ENCODE measurements around the gene ING1. TPM values are rescaled to one million over a fixed set of nuclear protein-coding genes. Genes with fewer than 3 reads are reported as not detected.
A peak's percentile ranks its signal among the peaks of the same experiment; 100 is the strongest.
"Not testable (repeated sequence)": the region's sequence is repeated elsewhere in the genome, so short reads cannot be mapped to it uniquely, and the experiment has no call there.

ING1 gene
- total RNA-seq (10 to 100 TPM; 13.5 to 14.8 TPM), polyA plus RNA-seq (ENCODE audit: insufficient read length in 2 of 2) (10 to 100 TPM; 20.9 to 24.4 TPM)
- long read RNA-seq, donor 1, full-length matches to known transcripts: 11 of 11 reads
- long read RNA-seq, donor 1, partial matches to known transcripts: 0 of 11 reads
- long read RNA-seq, donor 1, other reads (novel, unspliced or antisense): 0 of 11 reads
- long read RNA-seq, donor 2, full-length matches to known transcripts: 1 of 1 reads
- long read RNA-seq, donor 2, partial matches to known transcripts: 0 of 1 reads
- long read RNA-seq, donor 2, other reads (novel, unspliced or antisense): 0 of 1 reads
- long read RNA-seq, donor 3, full-length matches to known transcripts: 6 of 6 reads
- long read RNA-seq, donor 3, partial matches to known transcripts: 0 of 6 reads
- long read RNA-seq, donor 3, other reads (novel, unspliced or antisense): 0 of 6 reads
- long read RNA-seq, donor 4, full-length matches to known transcripts: 19 of 19 reads
- long read RNA-seq, donor 4, partial matches to known transcripts: 0 of 19 reads
- long read RNA-seq, donor 4, other reads (novel, unspliced or antisense): 0 of 19 reads

GRCh38 chr13:110713642-110713952 is at the start of gene ING1:
TSS of gene ING1 (plus strand) at chr13:110713700. CDS start at chr13:110714150, 450 bp downstream.
- Histone ChIP-seq H3K27ac (ENCODE audit: low read depth, low read length) (peak within 1 kb of the TSS; percentile 100), H3K9me3 (ENCODE audit: control insufficient read depth, insufficient read depth, low read length) (no peaks in the 10 kb centered on the region), H3K4me1 (ENCODE audit: control insufficient read depth, insufficient read depth, low read length) (peaks cover 21% of the 10 kb centered on the region), H3K4me3 (ENCODE audit: low read depth, low read length) (peak within 1 kb of the TSS; percentile 100), H3K36me3 (ENCODE audit: control insufficient read depth, insufficient read depth, low read length) (no peaks in the 10 kb centered on the region), H3K27me3 (ENCODE audit: control insufficient read depth, insufficient read depth, low read length) (no peaks in the 10 kb centered on the region)
- 0% methylated on average over 45 of the region's 45 CpGs for WGBS (ENCODE audit: insufficient coverage)
- DNase-seq (ENCODE audit: low read depth in 4 of 6, low spot score in 6 of 6): no peak

GRCh38 chr13:110664041-110664440 is 49.5 kb upstream of the ING1 start:
- no peaks in the 10 kb centered on the region for H3K27me3 ChIP-seq (ENCODE audit: control insufficient read depth, insufficient read depth, low read length)
- H3K27ac ChIP-seq (ENCODE audit: low read depth, low read length): no peak overlapping the region
- peaks cover 7% of the 10 kb centered on the region for H3K9me3 ChIP-seq (ENCODE audit: control insufficient read depth, insufficient read depth, low read length)
- H3K4me3 ChIP-seq (ENCODE audit: low read depth, low read length): no peak overlapping the region
- 88% methylated on average over 7 of the region's 7 CpGs for WGBS (ENCODE audit: insufficient coverage)
- no peak for DNase-seq (ENCODE audit: low read depth in 4 of 6, low spot score in 6 of 6)
- no peaks in the 10 kb centered on the region for H3K4me1 ChIP-seq (ENCODE audit: control insufficient read depth, insufficient read depth, low read length)
- peaks cover 45% of the 10 kb centered on the region for H3K36me3 ChIP-seq (ENCODE audit: control insufficient read depth, insufficient read depth, low read length)

GRCh38 chr13:110664673-110665072 is 48.8 kb upstream of the ING1 start:
- Histone ChIP-seq H3K4me1 (ENCODE audit: control insufficient read depth, insufficient read depth, low read length) (no peaks in the 10 kb centered on the region), H3K27ac (ENCODE audit: low read depth, low read length) (no peak overlapping the region), H3K27me3 (ENCODE audit: control insufficient read depth, insufficient read depth, low read length) (no peaks in the 10 kb centered on the region), H3K4me3 (ENCODE audit: low read depth, low read length) (no peak overlapping the region), H3K36me3 (ENCODE audit: control insufficient read depth, insufficient read depth, low read length) (peaks cover 47% of the 10 kb centered on the region), H3K9me3 (ENCODE audit: control insufficient read depth, insufficient read depth, low read length) (peaks cover 7% of the 10 kb centered on the region)
- WGBS (ENCODE audit: insufficient coverage): 86% methylated on average over 9 of the region's 11 CpGs
- DNase-seq (ENCODE audit: low read depth in 4 of 6, low spot score in 6 of 6): no peak

- Histone ChIP-seq H3K4me1 (ENCODE audit: control insufficient read depth, insufficient read depth, low read length) (no peaks in the 10 kb centered on the region), H3K9me3 (ENCODE audit: control insufficient read depth, insufficient read depth, low read length) (peaks cover 2% of the 10 kb centered on the region), H3K27me3 (ENCODE audit: control insufficient read depth, insufficient read depth, low read length) (no peaks in the 10 kb centered on the region), H3K27ac (ENCODE audit: low read depth, low read length) (no peak overlapping the region), H3K4me3 (ENCODE audit: low read depth, low read length) (no peak overlapping the region), H3K36me3 (ENCODE audit: control insufficient read depth, insufficient read depth, low read length) (peaks cover 49% of the 10 kb centered on the region)
- no peak for DNase-seq (ENCODE audit: low read depth in 4 of 6, low spot score in 6 of 6)
- 94% methylated on average over 21 of the region's 23 CpGs for WGBS (ENCODE audit: insufficient coverage)
Observed at GRCh38 chr13:110665491-110666254, 47.8 kb upstream of the ING1 start.

GRCh38 chr13:110666255-110666533 is 47.3 kb upstream of the ING1 start:
- Histone ChIP-seq H3K27ac (ENCODE audit: low read depth, low read length) (no peak overlapping the region), H3K27me3 (ENCODE audit: control insufficient read depth, insufficient read depth, low read length) (no peaks in the 10 kb centered on the region), H3K36me3 (ENCODE audit: control insufficient read depth, insufficient read depth, low read length) (peaks cover 49% of the 10 kb centered on the region), H3K4me1 (ENCODE audit: control insufficient read depth, insufficient read depth, low read length) (no peaks in the 10 kb centered on the region), H3K9me3 (ENCODE audit: control insufficient read depth, insufficient read depth, low read length) (no peaks in the 10 kb centered on the region), H3K4me3 (ENCODE audit: low read depth, low read length) (no peak overlapping the region)
- no peak for DNase-seq (ENCODE audit: low read depth in 4 of 6, low spot score in 6 of 6)
- 92% methylated on average over 8 of the region's 8 CpGs for WGBS (ENCODE audit: insufficient coverage)

GRCh38 chr13:110669036-110669435 is 44.5 kb upstream of the ING1 start:
- Histone ChIP-seq H3K27me3 (ENCODE audit: control insufficient read depth, insufficient read depth, low read length) (no peaks in the 10 kb centered on the region), H3K36me3 (ENCODE audit: control insufficient read depth, insufficient read depth, low read length) (peaks cover 31% of the 10 kb centered on the region), H3K4me1 (ENCODE audit: control insufficient read depth, insufficient read depth, low read length) (no peaks in the 10 kb centered on the region), H3K9me3 (ENCODE audit: control insufficient read depth, insufficient read depth, low read length) (no peaks in the 10 kb centered on the region), H3K27ac (ENCODE audit: low read depth, low read length) (no peak overlapping the region), H3K4me3 (ENCODE audit: low read depth, low read length) (no peak overlapping the region)
- DNase-seq (ENCODE audit: low read depth in 4 of 6, low spot score in 6 of 6): no peak
- 100% methylated on average over 4 of the region's 9 CpGs for WGBS (ENCODE audit: insufficient coverage)

- 96% methylated on average over 11 of the region's 11 CpGs for WGBS (ENCODE audit: insufficient coverage)
- H3K9me3 ChIP-seq (ENCODE audit: control insufficient read depth, insufficient read depth, low read length); DNase-seq (ENCODE audit: low read depth in 4 of 6, low spot score in 6 of 6); H3K4me1 ChIP-seq (ENCODE audit: control insufficient read depth, insufficient read depth, low read length); H3K27me3 ChIP-seq (ENCODE audit: control insufficient read depth, insufficient read depth, low read length); H3K4me3 ChIP-seq (ENCODE audit: low read depth, low read length); H3K27ac ChIP-seq (ENCODE audit: low read depth, low read length): not testable (repeated sequence)
- peaks cover 25% of the 10 kb centered on the region for H3K36me3 ChIP-seq (ENCODE audit: control insufficient read depth, insufficient read depth, low read length)
Observed at GRCh38 chr13:110669814-110670213, 43.7 kb upstream of the ING1 start.

- WGBS (ENCODE audit: insufficient coverage): 93% methylated on average over 19 of the region's 28 CpGs
Observed at GRCh38 chr13:110676595-110677587, 36.6 kb upstream of the ING1 start.

More at GRCh38 chr13:110676595-110677587, 36.6 kb upstream of the ING1 start:
- no peak for DNase-seq (ENCODE audit: low read depth in 4 of 6, low spot score in 6 of 6)
- Histone ChIP-seq H3K4me3 (ENCODE audit: low read depth, low read length) (no peak overlapping the region), H3K27me3 (ENCODE audit: control insufficient read depth, insufficient read depth, low read length) (no peaks in the 10 kb centered on the region), H3K4me1 (ENCODE audit: control insufficient read depth, insufficient read depth, low read length) (no peaks in the 10 kb centered on the region), H3K36me3 (ENCODE audit: control insufficient read depth, insufficient read depth, low read length) (peaks cover 52% of the 10 kb centered on the region), H3K27ac (ENCODE audit: low read depth, low read length) (no peak overlapping the region), H3K9me3 (ENCODE audit: control insufficient read depth, insufficient read depth, low read length) (no peaks in the 10 kb centered on the region)
